ENCODE measurements around the gene CARMIL1. TPM values are rescaled to one million over a fixed set of nuclear protein-coding genes. Genes with fewer than 3 reads are reported as not detected.

CARMIL1 gene
- total and polyA plus RNA-seq, 2 of the 8 experiments (the other 6 are each of a cell fraction or from before 2014, with no cell fraction given): 20.3 to 40.4 TPM

DNA sequence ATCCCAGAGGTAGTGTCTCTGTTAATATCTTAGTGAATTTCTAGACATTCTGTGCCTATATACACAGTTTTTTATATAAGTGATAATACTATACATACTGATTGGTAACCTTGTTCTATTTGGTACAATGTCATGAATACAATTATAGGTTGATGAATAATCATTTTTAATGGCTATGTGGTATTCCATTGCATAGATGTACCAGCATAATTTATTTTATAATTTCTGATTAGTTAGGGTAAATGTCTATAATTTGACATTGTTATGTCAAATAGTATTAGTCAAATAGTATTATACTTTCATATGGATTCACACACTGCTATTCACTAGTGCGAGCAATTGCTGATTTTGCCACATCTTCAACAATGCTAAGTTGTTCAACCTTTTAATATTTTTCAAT lies 262.1 kb downstream of the CARMIL1 start:
- Histone ChIP-seq H3K27me3 (replicated peaks in 1 of 4; ENCODE audit: control insufficient read depth in 3 of 4, extremely low read depth in 1 of 4, insufficient read depth in 3 of 4, low read length in 3 of 4) (no peaks in the 10 kb centered on the region), H2BK120ac (replicated peaks; ENCODE audit: low read depth, low read length) (no peak overlapping the region), H3K4me2 (ENCODE audit: insufficient read depth in 1 of 2, low read depth in 2 of 2, low read length in 2 of 2) (no peak overlapping the region), H3K14ac (ENCODE audit: insufficient read length) (no peak overlapping the region), H3K4ac (replicated peaks; ENCODE audit: insufficient read length, low read depth, low read length) (no peak overlapping the region), H3K9ac (replicated peaks in 1 of 4; ENCODE audit: extremely low read depth in 1 of 4, low read depth in 3 of 4, low read length in 3 of 4) (no peak overlapping the region), H4K8ac (ENCODE audit: extremely low read depth, insufficient read depth, low read length) (no peak overlapping the region), H4K5ac (ENCODE audit: insufficient read length, low read depth, low read length) (no peak overlapping the region), H2AK5ac (ENCODE audit: low read depth, low read length) (no peak overlapping the region), H3K18ac (ENCODE audit: extremely low read depth, low read length) (no peak overlapping the region), H2BK20ac (ENCODE audit: low read length) (no peak overlapping the region), H4K91ac (replicated peaks; ENCODE audit: insufficient read length, low read length) (no peak overlapping the region), H3K4me1 (replicated peaks in 1 of 4; ENCODE audit: control insufficient read depth in 3 of 4, insufficient read depth in 4 of 4, low read length in 3 of 4) (no peaks in the 10 kb centered on the region), H4K20me1 (replicated peaks in 1 of 2; ENCODE audit: control insufficient read depth in 1 of 2, insufficient read depth in 2 of 2, low read length in 2 of 2) (no peaks in the 10 kb centered on the region), H3K27ac (ENCODE audit: low read depth, low read length) (no peak overlapping the region), H2BK12ac (ENCODE audit: low read depth, low read length) (no peak overlapping the region), H2AFZ (ENCODE audit: low read length) (no peak overlapping the region), H3K23ac (ENCODE audit: insufficient read length) (no peak overlapping the region), H3K79me2 (ENCODE audit: control insufficient read depth in 1 of 2, insufficient read depth in 2 of 2, low read length in 2 of 2) (no peaks in the 10 kb centered on the region), H3K4me3 (ENCODE audit: extremely low read depth in 1 of 4, insufficient read depth in 2 of 4, low read depth in 3 of 4, low read length in 4 of 4) (no peak overlapping the region), H3K56ac (replicated peaks; ENCODE audit: insufficient read length, low read depth, low read length) (no peak overlapping the region), H3K23me2 (ENCODE audit: low read depth, low read length) (no peaks in the 10 kb centered on the region), H3K9me3 (ENCODE audit: insufficient read depth in 2 of 2, low read depth in 1 of 2, low read length in 1 of 2) (no peaks in the 10 kb centered on the region), H2BK15ac (ENCODE audit: low read length) (no peak overlapping the region), H3K79me1 (ENCODE audit: low read depth, low read length) (no peaks in the 10 kb centered on the region), H2BK5ac (ENCODE audit: low read depth, low read length) (no peak overlapping the region), H3K36me3 (ENCODE audit: control insufficient read depth in 2 of 4, insufficient read depth in 4 of 4, low read length in 3 of 4) (peaks cover 0 to 6% (median under 1%) of the 10 kb centered on the region in 4 experiments; a peak in 2 of 8 replicates)
- FAIRE-seq (no peak), DNase-seq (ENCODE audit: low read depth in 1 of 2, low spot score in 2 of 2) (no peak)
- WGBS, 2 experiments (ENCODE audit: extremely low coverage in 1 of 2, insufficient coverage in 1 of 2, insufficient read length in 1 of 2, insufficient replicate concordance in 2 of 2, low coverage in 1 of 2, low lambda C conversion rate in 2 of 2, missing lambda C conversion rate in 1 of 2): 96% methylated on average over 1 of the region's 1 CpG; no CpG with 5 or more reads in 1 of the 2 experiments
- ChIA-PET POLR2A (ENCODE audit: partially characterized antibody) (no interaction called here), CTCF (ENCODE audit: partially characterized antibody) (no interaction called here)
- no peak for TF ChIP-seq GABPA (IDR thresholded peaks at IDR 0.05; ENCODE audit: borderline replicate concordance, insufficient read depth, low read length)
- TF ChIP-seq, protein P1, sequence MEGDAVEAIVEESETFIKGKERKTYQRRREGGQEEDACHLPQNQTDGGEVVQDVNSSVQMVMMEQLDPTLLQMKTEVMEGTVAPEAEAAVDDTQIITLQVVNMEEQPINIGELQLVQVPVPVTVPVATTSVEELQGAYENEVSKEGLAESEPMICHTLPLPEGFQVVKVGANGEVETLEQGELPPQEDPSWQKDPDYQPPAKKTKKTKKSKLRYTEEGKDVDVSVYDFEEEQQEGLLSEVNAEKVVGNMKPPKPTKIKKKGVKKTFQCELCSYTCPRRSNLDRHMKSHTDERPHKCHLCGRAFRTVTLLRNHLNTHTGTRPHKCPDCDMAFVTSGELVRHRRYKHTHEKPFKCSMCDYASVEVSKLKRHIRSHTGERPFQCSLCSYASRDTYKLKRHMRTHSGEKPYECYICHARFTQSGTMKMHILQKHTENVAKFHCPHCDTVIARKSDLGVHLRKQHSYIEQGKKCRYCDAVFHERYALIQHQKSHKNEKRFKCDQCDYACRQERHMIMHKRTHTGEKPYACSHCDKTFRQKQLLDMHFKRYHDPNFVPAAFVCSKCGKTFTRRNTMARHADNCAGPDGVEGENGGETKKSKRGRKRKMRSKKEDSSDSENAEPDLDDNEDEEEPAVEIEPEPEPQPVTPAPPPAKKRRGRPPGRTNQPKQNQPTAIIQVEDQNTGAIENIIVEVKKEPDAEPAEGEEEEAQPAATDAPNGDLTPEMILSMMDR (IDR thresholded peaks at IDR 0.05; ENCODE audit: control extremely low read depth in 1 of 3, insufficient read depth in 1 of 3, low read depth in 1 of 3, low read length in 3 of 3): no peak
- TF ChIP-seq SAP30 (IDR thresholded peaks at IDR 0.05; ENCODE audit: insufficient read depth, insufficient replicate concordance, low read length): no peak

All from H1 (cell line).